HG03159 (cell line): ENCODE data around the gene RNF157.

Experiments used
- ATAC-seq: cut with Tn5 transposase; IDR thresholded peaks from one replicate; pipeline ENCODE4 v1.9.1; 2021; ENCODE audit warnings: mild to moderate bottlenecking, moderate library complexity; ENCODE audit not compliant: unreplicated experiment

The RNF157 gene

DNA sequence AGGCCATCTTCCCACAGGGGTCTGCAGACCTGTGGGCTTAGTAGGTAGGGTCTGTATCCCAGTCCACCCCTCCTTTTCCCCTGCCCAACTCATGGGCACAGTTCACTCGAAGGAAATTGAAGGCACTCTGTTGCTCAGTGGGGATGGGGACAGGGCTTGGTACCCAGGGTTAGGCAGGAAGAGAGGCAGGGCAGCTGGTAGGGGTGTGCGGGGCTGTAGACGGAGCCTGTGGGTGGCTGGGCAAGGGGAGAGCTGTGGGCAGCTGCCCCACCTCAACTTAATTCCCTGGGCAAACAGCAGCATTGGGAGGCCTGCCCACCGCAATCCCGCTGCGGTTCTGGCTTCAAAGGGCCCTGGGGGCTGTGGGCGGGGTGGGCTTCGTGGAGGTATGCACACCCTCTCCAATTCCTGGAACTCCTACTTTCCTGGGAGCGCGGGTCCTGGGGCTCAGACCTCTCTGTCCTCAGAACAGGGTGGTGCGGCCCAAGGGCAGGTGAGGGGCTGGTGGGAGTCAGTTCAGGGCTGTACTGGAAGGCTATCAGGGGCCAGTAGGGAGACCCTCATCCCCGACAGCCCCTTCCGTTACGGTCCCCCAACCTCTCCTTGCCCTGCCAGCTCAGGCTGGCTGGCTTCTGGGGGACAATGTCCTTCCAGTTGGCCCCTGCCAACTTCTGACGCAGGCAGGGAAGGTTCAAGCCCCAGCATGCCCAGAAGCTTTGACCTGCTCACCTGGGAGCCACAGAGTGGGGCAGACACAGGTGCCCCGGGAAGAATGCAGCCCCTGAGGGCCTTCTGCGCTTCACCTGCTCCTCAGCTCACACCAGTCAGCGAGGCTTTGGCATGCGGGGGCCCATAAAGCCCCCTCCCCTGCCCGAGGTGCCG lies 108.4 kb downstream of the RNF157 start:
- ATAC-seq: no peak

DNA sequence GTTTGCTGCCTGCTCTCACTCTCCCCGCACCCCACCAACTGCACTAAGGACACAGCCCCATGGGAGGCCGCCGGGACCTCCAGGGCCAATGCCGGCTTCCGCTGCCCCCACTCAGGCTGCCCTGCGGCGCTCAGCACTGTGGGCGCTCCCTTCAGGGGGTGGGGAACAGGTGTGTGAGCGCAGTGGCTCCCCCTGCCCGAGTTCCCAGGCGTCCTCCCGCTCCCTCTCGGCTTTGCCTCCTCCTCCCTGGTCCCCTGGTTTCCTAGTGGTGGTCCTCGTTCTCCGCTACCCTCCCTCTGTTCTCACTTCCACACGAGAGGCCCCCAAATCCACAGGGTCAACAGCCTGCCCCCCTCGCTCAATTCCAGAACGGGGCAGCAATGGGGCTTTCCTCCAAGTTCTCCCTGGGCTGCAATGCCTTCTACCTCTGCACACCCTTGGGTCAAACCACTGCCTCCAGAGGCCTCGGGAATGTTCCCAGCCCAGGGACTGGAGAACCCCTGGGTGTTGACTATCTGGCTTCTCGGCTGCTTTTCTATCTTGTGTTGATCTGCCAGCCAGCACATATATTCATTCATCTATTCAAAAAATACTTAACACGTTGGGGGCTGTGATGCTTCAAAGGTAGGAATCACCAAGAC lies 109.1 kb downstream of the RNF157 start:
- ATAC-seq: no peak

- no peak for ATAC-seq
These were observed 109.8 kb downstream of the RNF157 start for GRCh38 chr17:76130473-76130872.

- ATAC-seq: no peak
These were observed 114.4 kb downstream of the RNF157 start for GRCh38 chr17:76125922-76126321.

DNA sequence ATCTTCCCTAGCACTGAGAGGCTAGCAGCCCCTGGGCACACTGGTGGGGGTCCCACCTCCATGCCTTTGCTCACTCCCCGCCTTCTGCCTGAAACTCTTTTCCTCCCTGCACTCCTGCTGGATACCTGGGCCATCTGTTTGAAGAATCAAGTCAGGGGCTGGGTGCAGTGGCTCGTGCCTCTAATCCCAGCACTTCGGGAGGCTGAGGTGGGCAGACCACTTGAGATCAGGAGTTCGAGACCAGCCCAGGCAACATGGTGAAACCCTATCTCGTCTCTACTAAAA lies 115.0 kb downstream of the RNF157 start:
- no peak for ATAC-seq

- ATAC-seq: no peak
These were observed 115.5 kb downstream of the RNF157 start for GRCh38 chr17:76124582-76125390.

- ATAC-seq: no peak
These were observed 116.3 kb downstream of the RNF157 start for GRCh38 chr17:76123749-76124581.

- ATAC-seq: no peak
These were observed 117.1 kb downstream of the RNF157 start for GRCh38 chr17:76123191-76123499.

GRCh38 chr17:76122431-76123190 lies 117.7 kb downstream of the RNF157 start:
- no peak for ATAC-seq

DNA sequence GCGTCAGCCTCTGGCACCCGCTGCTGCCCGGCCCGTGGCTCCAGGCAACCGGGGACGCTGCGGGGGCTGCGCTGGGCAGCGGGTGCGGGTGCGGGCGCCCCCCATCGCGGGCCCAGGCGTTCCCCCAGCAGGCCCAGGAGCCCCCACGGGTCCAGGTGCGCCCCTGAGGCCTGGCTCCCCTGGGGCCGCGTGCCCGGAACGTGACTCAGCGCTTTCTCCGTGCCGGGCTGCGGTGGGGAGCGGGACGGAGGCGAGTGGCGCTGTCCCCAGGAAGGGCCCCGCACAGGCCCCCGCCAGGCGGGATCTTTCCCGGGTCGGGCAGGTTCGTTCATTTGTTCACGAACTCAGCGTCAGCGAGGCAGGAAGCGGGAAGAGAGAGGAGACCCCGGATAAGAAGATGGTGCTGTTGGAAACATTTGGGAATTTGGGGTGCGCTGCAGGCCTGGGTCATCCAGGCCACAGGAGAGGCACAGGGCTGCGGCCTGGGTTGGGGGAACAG lies 118.3 kb downstream of the RNF157 start:
- ATAC-seq: no peak

GRCh38 chr17:76120658-76121008 lies 119.7 kb downstream of the RNF157 start:
- no peak for ATAC-seq

DNA sequence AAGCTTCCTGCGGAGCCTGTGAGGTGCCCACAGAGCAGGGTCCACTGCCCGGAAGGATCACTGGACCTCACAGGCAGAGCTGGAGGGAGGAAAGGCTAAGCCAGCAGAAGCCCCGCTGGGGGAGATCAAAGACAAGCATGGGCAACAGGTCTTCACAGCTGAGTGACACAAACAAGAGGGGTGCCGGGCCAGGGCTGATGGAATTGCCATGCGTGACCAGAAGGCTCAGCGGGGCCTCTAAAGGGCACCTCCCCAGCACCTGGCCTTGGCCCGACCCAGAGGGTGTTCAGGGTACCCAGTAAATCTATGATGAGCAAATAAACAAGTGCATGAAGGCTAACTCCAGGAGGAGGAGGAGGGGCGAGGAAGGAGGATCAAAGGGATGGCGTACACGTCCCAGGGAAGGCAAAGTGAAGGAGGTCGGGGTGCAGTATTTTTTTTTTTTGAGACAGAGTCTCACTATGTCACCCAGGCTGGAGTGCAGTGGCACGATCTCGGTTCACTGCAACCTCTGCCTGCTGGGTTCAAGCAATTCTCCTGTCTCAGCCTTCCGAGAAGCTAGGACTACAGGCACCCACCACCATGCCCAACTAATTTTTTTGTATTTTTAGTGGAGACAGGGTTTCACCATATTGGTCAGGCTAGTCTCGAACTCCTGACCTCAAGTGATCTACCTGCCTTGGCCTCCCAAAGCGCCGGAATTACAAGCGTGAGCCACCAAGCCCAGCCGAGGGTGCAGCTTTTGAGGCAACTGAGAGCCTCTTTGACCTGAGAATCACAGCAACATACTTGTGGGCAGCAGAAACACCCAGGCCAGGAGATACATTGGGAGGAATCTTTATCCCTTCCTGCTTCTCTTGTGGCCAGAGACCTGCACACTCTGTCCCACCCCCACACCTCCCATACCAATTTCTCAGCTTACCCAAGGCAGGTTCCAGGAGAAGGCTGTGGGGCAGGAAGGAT lies 120.6 kb downstream of the RNF157 start:
- no peak for ATAC-seq

- ATAC-seq: no peak
These were observed 125.0 kb downstream of the RNF157 start for GRCh38 chr17:76115138-76115754.

DNA sequence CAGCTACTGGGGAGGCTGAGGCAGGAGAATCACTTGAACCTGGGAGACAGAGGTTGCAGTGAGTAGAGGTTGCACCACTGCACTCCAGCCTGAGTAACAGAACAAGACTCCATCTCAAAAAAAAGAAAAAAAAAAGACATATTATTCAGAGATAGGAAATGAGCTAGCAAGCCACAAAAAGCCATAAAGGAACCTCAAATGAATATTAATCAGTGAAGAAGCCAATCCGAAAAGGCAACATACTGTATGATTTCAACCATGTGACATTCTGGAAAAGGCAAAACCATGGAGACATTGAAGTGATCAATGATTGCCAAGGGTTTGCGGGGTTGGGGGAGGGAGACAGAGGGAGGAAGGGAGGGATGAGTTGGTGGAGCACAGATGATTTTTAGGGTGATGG lies 128.3 kb downstream of the RNF157 start:
- no peak for ATAC-seq

DNA sequence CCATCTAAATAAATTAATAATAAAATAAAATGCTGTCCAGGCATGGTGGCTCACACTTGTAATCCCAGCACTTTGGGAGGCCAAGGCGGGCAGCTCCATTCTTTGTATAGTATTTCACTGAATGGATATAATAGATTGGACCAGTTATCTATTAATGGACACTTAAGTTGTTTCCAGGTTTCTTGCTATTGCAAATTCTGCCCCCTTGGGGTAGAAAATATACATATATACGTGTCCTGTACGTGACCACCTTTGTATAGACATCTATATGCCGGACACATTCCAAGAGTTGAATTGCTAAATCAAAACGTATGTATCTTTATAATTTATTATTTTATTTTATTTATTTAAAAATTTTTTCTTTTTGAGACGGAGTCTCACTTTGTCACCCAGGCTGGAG lies 132.8 kb downstream of the RNF157 start:
- no peak for ATAC-seq

DNA sequence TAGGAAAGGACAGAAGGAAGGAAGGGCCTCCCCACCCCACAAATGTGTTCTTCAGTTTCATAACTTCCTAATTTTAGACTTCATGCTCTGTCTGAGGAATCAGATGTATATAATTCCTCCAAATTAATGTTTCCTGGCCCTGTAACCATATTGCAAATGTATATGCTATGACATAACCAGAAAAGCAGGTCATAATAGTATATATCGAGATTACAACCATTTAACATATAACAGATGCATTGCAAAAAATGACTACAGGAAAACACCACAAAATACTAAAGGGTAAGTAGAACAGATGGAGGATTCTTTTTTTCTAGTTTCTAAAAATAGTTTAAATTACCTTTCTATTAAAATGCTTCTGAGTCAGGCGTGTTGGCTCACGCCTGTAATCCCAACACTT lies 133.6 kb downstream of the RNF157 start:
- no peak for ATAC-seq

- ATAC-seq: no peak
These were observed 135.4 kb downstream of the RNF157 start for GRCh38 chr17:76104896-76105231.

- ATAC-seq: no peak
These were observed 136.0 kb downstream of the RNF157 start for GRCh38 chr17:76104140-76104895.
